UCSD-AML1 (cell line): Measurements from ENCODE around the gene CLDN2.
A peak's percentile ranks its signal among the peaks of the same experiment; 100 is the strongest.

Source experiments
- DNase-seq: peaks from one replicate; lab custom pipeline; 2025; ENCODE audit not compliant: unreplicated experiment; lab: John Stamatoyannopoulos, UW

Gene CLDN2

DNA sequence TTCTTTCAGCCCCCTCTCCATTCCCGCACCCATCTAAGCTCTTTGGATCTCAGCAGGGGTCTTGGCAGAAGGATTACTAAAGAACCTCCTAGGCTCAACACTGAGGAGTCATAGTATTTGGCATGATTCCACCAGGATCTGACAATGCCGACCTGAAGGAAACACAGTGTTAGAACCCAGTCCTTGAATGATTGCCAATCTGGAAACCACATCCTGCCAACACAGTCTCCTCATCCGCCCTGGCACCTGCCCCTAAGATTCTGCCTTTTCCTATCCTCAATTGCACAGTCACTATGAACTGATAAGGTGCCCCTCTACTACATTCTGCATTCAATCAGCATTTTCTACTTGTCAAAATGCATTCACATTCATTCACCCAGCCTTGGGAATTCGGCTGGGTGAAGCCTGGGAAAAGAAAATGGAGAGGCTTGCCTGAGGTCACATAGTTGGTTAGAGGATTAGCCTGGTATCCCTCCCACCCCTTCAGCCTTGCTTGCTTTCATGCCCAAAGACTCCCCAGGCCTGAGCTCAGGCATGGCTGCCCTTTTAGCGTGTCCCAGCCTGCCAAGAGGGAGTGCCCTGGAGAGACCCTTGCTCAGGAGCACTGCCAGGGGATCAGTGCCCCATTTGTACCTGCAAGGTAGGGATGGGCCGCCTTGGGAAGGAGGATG is 2.2 kb upstream of the CLDN2 start:
- DNase-seq = peak; percentile 15

DNA sequence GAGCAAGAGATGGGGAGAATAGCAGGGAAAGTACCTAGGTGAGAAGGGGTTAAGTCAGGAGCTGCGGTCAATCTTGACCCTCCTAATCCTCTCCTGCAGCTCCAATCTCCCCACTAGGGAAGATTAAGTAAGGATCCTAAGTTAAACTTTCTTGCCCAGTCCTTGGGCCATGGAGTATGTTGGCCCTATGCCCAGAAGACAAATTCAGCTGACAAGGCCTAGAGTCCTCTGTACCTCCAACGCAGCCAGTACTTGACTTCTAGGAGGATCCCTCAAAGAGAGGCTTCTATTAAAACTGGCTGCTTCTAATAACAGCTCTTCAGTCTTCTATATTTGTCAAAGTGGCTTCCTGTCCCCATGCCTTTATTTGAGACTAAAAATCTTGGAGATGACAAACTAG is 1.4 kb downstream of the CLDN2 start:
- DNase-seq = no peak

DNA sequence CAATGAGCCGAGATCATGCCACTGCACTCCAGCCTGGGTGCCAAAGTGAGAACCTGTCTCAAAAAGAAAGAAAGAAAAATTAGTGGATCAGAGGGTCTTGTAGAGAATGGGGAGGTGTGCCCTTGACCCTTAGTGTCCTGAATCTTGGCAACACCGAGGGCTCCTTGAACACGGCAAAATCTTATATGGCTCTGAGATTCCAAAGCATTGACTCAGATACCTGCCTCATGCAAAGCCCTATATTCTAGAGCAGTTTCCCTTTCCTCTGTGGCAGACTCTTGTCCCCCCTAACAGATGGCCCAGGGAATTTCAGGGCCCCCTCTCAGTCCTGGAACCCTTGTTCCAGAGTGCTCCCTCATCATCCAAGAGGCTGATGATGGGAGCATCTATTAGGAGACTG is 6.8 kb downstream of the CLDN2 start:
- no peak for DNase-seq

DNA sequence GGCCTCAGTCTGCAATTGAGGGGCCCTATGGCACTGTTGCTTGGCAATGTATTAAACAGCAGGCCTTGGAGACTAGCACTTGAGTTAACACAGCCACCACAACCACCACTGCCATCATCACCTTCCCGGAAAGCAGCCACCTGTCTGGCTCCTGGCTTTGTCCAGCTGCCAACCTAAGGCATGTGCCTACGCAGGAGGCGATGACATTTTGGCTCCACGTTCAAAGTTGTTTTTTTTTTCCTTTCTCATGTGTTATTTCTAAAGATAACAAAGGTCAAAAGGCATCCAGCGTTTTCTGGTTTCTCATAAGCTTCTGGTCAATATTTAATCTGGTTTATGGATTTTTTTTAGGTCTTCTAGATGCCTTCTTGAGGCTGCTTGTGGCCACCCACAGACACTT is 7.5 kb downstream of the CLDN2 start:
- no peak for DNase-seq

DNA sequence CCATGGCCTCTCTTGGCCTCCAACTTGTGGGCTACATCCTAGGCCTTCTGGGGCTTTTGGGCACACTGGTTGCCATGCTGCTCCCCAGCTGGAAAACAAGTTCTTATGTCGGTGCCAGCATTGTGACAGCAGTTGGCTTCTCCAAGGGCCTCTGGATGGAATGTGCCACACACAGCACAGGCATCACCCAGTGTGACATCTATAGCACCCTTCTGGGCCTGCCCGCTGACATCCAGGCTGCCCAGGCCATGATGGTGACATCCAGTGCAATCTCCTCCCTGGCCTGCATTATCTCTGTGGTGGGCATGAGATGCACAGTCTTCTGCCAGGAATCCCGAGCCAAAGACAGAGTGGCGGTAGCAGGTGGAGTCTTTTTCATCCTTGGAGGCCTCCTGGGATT is 8.0 kb downstream of the CLDN2 start:
- no peak for DNase-seq

DNA sequence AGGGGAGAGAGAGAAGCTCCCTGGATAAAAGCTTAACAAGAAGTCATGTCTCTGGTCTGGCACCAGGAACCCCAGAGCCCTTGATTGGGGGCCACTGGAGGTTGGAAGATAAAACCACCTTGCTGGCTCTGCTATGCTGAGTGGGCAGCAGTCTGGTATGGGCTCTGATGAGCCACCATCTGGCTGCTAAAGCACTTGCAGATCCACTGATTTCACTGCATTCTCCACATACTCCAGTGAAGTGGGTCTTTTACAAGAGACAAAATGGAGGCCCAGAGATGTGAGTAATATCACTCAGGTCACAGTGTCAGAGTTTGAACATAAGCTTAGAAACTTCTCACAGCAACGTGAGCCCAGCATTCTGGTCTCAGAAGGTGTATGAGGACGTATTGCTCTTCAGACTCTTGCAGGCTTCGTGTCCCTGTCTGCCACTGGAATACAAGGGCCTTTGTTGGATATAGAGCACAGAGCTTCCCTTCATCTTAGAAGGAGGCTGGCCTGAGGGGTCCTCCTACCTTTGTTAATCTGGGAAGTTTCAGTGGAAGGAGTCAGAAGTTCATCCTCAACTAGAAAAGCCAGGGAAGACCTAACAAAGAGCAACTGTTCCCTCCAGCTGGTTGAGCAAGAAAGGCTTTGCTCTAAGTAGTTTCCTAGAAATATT is 11.8 kb downstream of the CLDN2 start:
- no peak for DNase-seq

DNA sequence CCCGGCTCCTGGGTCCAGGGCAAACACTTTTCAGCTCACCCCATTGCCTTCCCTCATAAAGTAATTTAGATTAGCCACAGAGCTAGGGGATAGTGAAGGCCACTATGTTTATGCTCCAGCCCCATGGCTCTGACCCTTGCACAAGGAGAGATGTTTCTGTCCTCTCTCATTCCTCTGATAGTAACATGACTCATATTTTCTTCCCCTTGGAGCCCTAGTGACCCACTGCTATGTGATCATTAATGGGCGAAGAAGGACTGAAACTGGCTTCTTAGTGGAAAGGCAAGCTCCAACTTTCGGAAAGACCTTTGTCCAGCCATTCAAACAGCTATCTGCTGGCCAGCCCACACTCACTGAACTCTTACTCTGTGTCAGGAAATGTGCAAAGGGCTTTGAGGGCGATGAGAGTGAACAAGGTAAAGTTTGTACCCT is 12.3 kb downstream of the CLDN2 start:
- no peak for DNase-seq

DNA sequence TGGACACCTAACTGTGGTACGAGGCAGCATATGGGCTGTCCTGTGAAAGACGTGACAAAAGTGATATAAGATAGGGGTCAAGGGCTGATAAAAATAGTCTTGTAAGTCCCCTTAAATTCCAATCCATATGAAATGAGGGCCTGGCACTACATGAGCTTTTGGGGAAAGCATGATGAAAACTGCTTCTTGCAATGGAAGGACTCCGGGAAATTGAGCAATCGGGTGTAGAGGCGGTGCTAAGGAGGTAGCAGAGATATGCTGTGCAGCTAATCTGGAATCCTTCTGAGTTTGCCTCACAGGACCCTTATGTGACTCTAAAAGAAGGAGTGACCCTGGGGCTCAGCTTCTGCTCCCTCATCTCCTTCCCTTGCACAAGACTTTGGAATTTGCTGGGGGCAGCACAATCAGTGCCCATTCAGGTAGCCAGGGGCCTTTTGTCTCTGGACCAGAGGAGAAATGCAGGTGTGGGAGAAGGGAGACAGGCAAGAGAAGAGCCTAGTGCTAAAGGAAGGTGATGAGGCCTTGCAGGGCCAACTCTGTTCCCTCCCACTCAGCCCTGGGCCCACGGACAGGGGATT is 12.8 kb downstream of the CLDN2 start:
- DNase-seq = no peak

DNA sequence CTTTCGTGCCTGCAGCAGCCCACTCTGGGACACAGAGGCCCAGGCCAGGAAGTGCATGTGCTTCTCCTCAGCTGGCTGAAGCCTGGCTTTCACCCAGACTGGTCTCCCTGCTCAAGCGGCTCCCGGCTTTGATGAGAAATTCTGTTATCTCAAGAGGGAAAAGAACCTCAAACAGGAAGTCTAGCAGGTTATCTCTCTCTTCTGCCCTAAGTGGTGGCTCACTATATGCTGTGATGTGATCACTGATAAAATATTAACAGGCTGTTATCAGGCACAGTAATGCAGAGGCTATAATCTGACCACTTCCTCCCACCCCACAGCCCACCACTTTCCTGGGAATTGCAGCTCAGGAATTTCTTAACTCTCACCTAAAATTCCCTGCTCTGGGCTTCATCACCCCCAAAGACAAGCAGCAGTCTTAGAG is 13.3 kb downstream of the CLDN2 start:
- no peak for DNase-seq

DNA sequence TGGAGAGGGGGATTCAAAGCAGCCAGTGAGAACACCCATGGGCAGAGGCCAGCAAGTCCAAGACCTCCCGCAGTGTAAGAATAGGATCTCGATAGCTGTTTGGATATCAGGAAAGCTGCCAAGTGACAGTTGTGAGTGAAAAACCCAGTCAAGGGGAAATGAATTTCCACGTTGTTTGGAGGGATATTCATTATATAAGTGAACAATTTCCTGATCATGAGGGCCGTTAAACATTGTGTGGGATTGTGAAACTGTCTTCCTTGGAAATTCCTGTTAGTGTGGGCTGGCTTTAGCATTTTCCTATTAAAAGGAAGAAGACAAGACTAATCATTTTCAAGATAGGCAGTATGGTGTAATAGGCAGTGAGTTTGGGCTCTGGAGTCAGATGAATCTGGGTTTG is 15.0 kb downstream of the CLDN2 start:
- no peak for DNase-seq

DNA sequence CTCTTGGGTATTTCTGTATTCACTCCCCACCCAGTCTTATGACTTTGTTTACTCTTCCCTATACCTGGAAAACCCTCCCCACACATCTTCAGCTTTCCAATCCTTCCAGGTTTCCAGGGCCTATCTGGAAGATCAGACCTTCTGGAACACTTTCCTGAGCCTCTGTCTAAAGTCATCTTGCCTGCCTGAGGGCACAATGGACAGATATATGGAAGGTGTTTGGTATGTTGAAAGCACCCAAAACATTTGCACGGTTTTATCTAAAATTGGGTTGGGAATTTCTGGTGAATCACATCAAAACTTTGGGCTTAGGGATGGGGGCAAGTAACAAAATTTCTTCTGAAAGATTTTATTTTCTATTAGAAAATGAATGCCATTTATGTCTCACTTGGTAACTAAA is 16.0 kb downstream of the CLDN2 start:
- no peak for DNase-seq

DNA sequence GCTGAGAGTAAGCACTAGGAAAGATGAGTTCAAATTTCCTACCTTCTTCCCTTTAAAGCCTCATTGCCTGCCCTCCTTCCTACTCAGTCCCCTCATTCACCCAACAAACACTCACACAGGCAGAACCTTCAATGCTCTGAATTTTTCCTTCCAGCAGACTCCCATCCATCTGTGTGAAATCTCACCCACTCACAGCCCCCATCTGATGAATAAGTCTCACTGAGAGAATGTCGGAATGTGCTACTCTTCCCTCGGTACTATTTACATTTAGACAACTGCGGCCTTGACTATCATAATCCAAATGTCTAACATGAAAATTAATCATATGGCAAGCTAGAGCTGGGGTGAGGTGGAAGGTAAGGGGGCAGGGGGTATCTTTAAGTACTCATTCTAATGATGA is 19.4 kb downstream of the CLDN2 start:
- no peak for DNase-seq

DNA sequence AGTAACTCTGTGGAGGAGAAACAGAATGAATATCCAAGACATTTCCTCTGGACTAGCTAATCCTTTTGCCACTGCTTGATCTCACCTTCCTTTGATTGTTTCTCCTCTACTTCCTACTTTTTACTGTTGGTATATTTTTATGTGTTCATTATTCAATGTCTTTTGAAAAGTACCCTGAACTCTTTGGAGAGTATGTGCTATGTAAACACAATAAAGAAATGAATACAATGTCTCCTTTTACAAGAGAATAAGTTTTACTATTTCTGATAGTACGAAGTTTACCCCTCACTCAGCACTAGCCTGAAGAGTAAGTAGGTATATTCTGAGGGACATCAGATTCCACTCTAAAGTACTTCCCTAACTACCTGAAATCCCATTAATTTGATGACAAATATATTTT is 19.9 kb downstream of the CLDN2 start:
- DNase-seq = no peak

DNA sequence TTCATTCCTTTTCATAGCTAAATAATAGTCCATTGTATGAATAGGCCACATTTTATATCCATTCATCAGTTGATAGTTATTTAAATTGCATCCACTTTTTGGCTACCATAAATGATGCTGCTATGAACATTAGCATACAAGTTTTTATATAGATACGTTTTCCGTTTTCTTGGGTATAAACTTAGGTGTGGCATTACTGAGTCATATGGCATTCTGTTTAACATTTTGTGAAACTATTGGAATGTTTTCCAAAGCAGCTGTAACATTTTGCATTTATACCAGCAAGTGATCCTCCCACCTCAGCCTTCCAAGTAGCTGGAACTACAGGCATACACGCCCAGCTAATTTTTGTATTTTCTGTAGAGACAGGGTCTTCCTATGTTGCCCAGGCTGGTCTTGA is 26.3 kb downstream of the CLDN2 start:
- DNase-seq = no peak

DNA sequence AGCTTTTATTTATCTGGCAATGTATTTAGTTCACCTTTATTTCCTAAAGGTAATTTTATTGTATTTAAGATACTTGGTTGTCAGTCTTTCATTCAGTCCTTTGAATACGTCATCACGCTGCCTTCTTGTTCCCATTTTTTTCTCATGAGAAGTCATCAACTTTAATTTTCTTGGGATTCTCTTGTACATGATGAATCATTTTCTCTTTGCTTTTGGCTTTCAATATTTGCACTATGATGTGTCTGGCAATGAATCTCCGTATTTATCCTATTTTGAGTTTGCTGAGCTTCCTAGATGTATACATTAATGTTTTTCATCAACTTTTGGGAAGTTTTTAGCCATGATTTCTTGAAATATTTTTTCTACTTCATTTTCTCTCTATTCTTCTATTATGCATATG is 28.4 kb downstream of the CLDN2 start:
- DNase-seq = no peak

DNA sequence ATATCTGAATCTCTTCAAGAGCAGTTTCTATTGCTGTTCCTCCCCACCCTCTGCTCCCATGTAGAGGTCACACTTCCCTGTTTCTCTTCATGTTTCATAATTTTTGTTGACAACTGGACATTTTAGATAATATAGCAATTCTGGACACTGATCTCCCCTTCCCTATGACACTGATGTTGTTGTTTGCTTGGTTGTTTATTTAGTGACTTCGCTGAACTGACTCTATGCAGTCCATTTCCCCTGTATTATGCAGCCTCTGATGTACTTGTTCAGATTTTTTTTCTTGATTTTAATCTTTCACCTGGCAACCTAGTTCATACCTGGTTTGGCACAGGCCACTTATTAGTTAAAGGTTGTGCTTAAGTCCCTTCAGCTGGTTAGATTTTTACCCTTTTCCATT is 29.2 kb downstream of the CLDN2 start:
- no peak for DNase-seq

DNA sequence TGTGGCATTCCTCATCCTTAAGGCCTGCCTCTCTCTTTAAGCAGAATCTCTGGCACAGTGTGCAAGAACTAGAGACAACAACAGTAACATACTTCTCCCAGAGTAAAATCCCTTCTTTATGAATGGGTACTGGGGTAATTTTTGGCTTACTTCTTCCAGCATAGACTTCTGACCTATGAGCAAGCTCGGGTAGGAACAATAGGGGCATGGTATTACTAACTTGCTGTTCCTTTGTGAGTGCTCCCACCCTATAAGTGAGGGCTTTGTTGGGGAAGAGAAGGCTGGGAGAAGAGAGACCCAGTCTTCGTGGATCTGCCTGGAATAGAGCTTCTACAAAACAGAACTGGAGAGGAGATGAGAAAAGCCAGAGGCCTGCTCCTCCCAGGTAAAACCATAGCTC is 30.2 kb downstream of the CLDN2 start:
- no peak for DNase-seq

DNA sequence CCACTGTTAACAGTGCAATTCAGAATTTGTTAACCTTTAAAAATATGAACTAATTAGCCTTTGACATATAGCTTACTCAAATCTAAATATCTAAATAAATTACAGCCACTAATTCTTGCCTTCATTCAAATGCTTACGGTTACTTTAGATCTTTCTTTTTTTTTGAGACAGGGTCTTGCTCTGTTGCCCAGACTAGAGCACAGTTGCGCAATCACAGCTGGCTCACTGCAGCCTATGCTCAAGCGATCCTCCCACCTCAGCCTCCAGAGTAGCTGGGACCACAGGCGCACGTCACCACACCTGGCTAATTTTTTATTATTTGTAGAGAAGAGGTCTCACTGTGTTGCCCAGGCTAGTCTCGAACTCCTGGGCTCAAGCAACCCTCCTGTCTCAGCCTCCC is 31.0 kb downstream of the CLDN2 start:
- no peak for DNase-seq

DNA sequence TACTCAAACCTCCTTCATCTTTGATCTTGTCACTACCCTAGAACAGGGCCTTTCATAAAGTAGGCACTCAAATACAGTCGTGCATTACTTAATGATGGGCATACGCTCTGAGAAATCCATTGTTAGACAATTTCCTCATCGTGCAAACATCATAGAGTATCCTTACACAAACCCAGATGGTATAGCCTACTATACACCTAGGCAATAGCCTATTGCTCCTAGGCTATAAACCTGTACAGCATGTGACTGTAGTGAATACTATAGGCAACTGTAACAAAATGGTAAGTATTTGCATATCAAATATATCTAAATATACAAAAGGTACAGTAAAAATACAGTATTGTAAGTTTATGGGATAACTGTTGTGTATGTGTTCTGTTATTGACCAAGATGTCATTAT is 31.9 kb downstream of the CLDN2 start:
- no peak for DNase-seq

DNA sequence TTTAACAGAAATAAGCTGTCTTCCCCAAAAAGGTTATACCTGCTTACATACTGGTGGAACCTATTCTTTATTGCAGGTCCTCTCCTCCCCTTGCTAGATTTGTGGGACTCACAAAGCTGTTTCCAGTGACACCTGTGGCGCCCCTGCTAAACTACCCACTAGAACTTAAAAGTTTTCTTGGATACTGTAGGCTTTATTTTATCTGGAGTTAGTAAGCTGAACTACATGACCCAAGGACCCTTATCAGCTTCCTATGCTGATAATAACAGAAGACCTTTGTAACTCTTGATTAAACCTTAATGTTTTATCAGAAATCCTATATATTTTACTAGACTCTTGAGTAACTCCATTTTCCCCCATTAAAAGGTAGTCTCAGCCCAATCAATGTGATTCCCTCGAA is 32.3 kb downstream of the CLDN2 start:
- no peak for DNase-seq

DNA sequence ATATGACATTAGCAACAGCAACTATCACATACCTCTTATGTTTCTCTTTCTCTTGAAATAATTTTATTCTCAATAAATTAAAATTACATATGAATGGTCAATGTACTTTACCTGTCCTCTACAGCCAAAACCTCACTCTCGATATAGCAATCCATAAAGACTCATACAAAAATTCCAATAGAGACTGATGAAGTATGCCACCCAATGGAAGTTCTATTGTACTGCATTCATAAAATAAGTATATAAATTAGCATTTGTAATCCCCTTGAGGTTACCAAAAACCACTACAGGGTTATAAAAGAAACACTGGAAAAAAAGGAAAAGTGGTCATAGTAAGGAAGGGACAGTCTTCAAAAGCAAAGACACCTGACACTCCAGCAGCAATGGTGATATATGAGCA is 32.8 kb downstream of the CLDN2 start:
- no peak for DNase-seq

DNA sequence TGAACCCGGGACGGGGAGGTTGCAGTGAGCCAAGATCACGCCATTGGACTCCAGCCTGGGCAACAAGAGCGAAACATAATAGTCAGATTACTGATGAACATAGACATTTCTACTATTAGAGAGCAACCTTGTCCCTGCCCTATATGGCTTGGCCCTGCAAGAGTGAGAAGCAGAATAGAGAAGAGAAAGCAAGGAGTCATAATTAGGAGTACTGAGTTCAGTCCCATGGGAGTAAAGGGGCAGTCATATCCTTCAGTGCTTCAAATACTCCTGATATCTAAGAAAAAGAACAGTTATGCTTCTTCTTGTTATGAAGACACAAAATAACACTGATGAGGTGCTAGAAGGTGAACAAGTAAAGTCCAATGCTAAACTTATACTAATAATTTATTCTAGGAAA is 33.8 kb downstream of the CLDN2 start:
- DNase-seq = no peak
